Liver (tissue), 9 donors: Measurements from ENCODE around the gene OR8B8. TPM values are rescaled to one million over a fixed set of nuclear protein-coding genes. Genes with fewer than 3 reads are reported as not detected.

Source experiments
- DNase-seq: peaks from one replicate; pipeline ENCODE4 v3.0.0-alpha.2; 2017; ENCODE audit warnings: low spot score
- H3K27ac ChIP-seq, 2 donors: one replicate each; pipeline ENCODE4 v1.7.0; 2013; ENCODE audit warnings: inconsistent platforms in 2 of 2, low read length in 2 of 2, control low read depth in 1 of 2, low read depth in 1 of 2, mild to moderate bottlenecking in 1 of 2
- H3K27me3 ChIP-seq, 4 donors: one replicate each; pipeline versions ENCODE4 v1.6.1 to v1.7.0; 2013; ENCODE audit warnings: low read length in 3 of 4, inconsistent platforms in 1 of 4, mild to moderate bottlenecking in 1 of 4, moderate library complexity in 1 of 4; ENCODE audit not compliant: control insufficient read depth in 4 of 4, insufficient read depth in 4 of 4
- H3K36me3 ChIP-seq, 4 donors: one replicate each; pipeline versions ENCODE4 v1.6.1 to v1.7.0; 2013; ENCODE audit warnings: low read length in 3 of 4, mild to moderate bottlenecking in 3 of 4, low read depth in 1 of 4, moderate library complexity in 1 of 4; ENCODE audit not compliant: control insufficient read depth in 4 of 4, insufficient read depth in 3 of 4
- H3K4me1 ChIP-seq, 4 donors: one replicate each; pipeline versions ENCODE4 v1.6.1 to v1.7.0; 2013; ENCODE audit warnings: low read length in 3 of 4, mild to moderate bottlenecking in 3 of 4, moderate library complexity in 1 of 4; ENCODE audit not compliant: control insufficient read depth in 4 of 4, insufficient read depth in 4 of 4
- H3K4me3 ChIP-seq, 3 donors: one replicate each; pipeline versions ENCODE4 v1.6.1 to v1.7.0; 2013; ENCODE audit warnings: low read length in 3 of 3, control low read depth in 1 of 3, low read depth in 1 of 3, mild to moderate bottlenecking in 1 of 3
- H3K9ac ChIP-seq, 2 donors: one replicate each; pipeline ENCODE4 v1.7.0; 2013; ENCODE audit warnings: low read length in 2 of 2, mild to moderate bottlenecking in 2 of 2, moderate library complexity in 2 of 2, control low read depth in 1 of 2, low read depth in 1 of 2
- H3K9me3 ChIP-seq, 4 donors: one replicate each; pipeline versions ENCODE4 v1.6.1 to v1.7.0; 2013; ENCODE audit warnings: low read length in 3 of 4; ENCODE audit not compliant: control insufficient read depth in 4 of 4
- FOXA2 ChIP-seq: IDR thresholded peaks from 2 replicates; pipeline ENCODE4 v1.6.1; 2016; ENCODE audit warnings: antibody characterized with exemption
- GABPA ChIP-seq, 2 donors: IDR thresholded peaks in 1 of 2; conservative IDR thresholded peaks in 1 of 2; 2 replicates each; pipeline ENCODE4 v1.6.1; 2016; ENCODE audit warnings: antibody characterized with exemption in 2 of 2, mild to moderate bottlenecking in 1 of 2, moderate library complexity in 1 of 2
- HNF4A ChIP-seq, 2 donors: conservative IDR thresholded peaks; 2 replicates each; pipeline ENCODE4 v1.6.1; 2016; ENCODE audit warnings: antibody characterized with exemption in 2 of 2, mild to moderate bottlenecking in 2 of 2
- HNF4G ChIP-seq: IDR thresholded peaks from 2 replicates; pipeline ENCODE4 v1.6.1; 2016; ENCODE audit warnings: antibody characterized with exemption
- JUND ChIP-seq, 2 donors: IDR thresholded peaks; 2 replicates each; pipeline ENCODE4 v1.6.1; 2016; ENCODE audit warnings: antibody characterized with exemption in 2 of 2
- NR2F2 ChIP-seq: IDR thresholded peaks from 2 replicates; pipeline ENCODE4 v1.6.1; 2016; ENCODE audit warnings: antibody characterized with exemption
- RAD21 ChIP-seq, 2 donors: IDR thresholded peaks; 2 replicates each; pipeline ENCODE4 v1.6.1; 2016; ENCODE audit warnings: antibody characterized with exemption in 2 of 2, mild to moderate bottlenecking in 2 of 2
- RXRA ChIP-seq, 2 donors: IDR thresholded peaks; 2 replicates each; pipeline ENCODE4 v1.6.1; 2017 to 2018; ENCODE audit warnings: antibody characterized with exemption in 2 of 2, mild to moderate bottlenecking in 1 of 2
- TAF1 ChIP-seq: conservative IDR thresholded peaks from 2 replicates; pipeline ENCODE4 v1.6.1; 2016; ENCODE audit warnings: antibody characterized with exemption, mild to moderate bottlenecking
- YY1 ChIP-seq: IDR thresholded peaks from 2 replicates; pipeline ENCODE4 v1.6.1; 2016; ENCODE audit warnings: antibody characterized with exemption, mild to moderate bottlenecking
- WGBS: extraction: QIAGEN DNeasy Blood & Tissue Kit; methylation state at CpG from one replicate; pipeline ENCODE4 v1.1.7; 2013; 5-methylcytosine and 5-hydroxymethylcytosine counted together
- polyA plus RNA-seq, 2 donors: library from polyadenylated mRNA; stranded (reverse) in 1 of 2; unstranded in 1 of 2; fragments of 200-250 nt in 1 of 2; fragments of >200 nt in 1 of 2; fragmentation: Nextera tagmentation in 1 of 2; extraction: Ambion mirVana in 1 of 2; gene quantifications; one replicate each; pipeline versions ENCODE4 v1.2.1 to v1.2.3, GENCODE V29; 2013 to 2015
- total RNA-seq, 2 donors: library from RNA; depleted of rRNA; stranded (reverse); fragments of >200 nt; gene quantifications; one replicate each; pipeline ENCODE4 v1.2.3, GENCODE V29; 2014
- TF ChIP-seq, protein P1 (sequence below): IDR thresholded peaks from 2 replicates; pipeline ENCODE4 v1.6.1; 2016; ENCODE audit warnings: antibody characterized with exemption
- TF ChIP-seq, protein P2 (sequence below): IDR thresholded peaks from 2 replicates; pipeline ENCODE4 v1.6.1; 2016; ENCODE audit warnings: antibody characterized with exemption
- TF ChIP-seq, protein P3 (sequence below): fragments of 150-350 bp; IDR thresholded peaks from 2 replicates; pipeline ENCODE4 v1.5.1; 2017; ENCODE audit warnings: improper control_type of control experiment, low read depth, low read length; ENCODE audit not compliant: missing input control
- TF ChIP-seq, protein P4 (sequence below): IDR thresholded peaks from 2 replicates; pipeline ENCODE4 v1.6.1; 2016; ENCODE audit warnings: antibody characterized with exemption
- TF ChIP-seq, protein P5 (sequence below): IDR thresholded peaks from 2 replicates; pipeline ENCODE4 v1.6.1; 2016; ENCODE audit warnings: antibody characterized with exemption, mild to moderate bottlenecking
- donor health status: healthy.
- donor health status: healthy.
- donor health status: healthy.
- donor health status: healthy.
- donor health status: healthy.

OR8B8 gene
- total and polyA plus RNA-seq, 4 donors: not detected

DNA sequence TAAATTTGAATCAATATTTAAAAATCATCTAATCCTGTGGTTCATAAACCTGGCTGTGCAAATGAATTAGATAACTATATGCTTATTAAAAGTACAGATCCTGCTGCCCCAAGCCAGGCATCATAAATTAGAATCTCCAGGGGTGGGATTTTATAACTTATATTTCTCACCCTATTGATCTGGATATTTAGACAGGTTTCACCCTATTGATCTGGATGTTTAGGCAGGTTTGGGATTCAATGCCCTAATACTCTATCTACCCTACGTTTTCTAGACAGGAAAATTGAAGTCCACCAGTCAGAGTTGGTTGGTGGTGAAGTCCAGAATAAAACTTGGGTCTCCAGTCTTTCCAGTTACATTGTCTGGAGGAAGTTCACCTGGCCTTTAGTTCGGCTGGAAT, 2.6 kb downstream of the OR8B8 start:
- no peaks in the 10 kb centered on the region for H3K4me1 ChIP-seq
- no peaks in the 10 kb centered on the region for H3K36me3 ChIP-seq
- no peak overlapping the region for H3K27ac ChIP-seq
- no peaks in the 10 kb centered on the region for H3K27me3 ChIP-seq
- WGBS: 46% methylated on average over 2 of the region's 2 CpGs
- no peak overlapping the region for H3K9ac ChIP-seq
- no peak for DNase-seq
- no peaks in the 10 kb centered on the region for H3K9me3 ChIP-seq
- TF ChIP-seq, protein P1, sequence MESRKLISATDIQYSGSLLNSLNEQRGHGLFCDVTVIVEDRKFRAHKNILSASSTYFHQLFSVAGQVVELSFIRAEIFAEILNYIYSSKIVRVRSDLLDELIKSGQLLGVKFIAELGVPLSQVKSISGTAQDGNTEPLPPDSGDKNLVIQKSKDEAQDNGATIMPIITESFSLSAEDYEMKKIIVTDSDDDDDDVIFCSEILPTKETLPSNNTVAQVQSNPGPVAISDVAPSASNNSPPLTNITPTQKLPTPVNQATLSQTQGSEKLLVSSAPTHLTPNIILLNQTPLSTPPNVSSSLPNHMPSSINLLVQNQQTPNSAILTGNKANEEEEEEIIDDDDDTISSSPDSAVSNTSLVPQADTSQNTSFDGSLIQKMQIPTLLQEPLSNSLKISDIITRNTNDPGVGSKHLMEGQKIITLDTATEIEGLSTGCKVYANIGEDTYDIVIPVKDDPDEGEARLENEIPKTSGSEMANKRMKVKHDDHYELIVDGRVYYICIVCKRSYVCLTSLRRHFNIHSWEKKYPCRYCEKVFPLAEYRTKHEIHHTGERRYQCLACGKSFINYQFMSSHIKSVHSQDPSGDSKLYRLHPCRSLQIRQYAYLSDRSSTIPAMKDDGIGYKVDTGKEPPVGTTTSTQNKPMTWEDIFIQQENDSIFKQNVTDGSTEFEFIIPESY: no peak
- no peak for TF ChIP-seq RXRA (IDR thresholded peaks at IDR 0.05)
- TF ChIP-seq JUND (IDR thresholded peaks at IDR 0.05): no peak
- no peak for TF ChIP-seq GABPA (IDR thresholded peaks at IDR 0.05 in 1 of 2, conservative IDR thresholded peaks at IDR 0.05 in 1 of 2)
- TF ChIP-seq FOXA2: no peak
- no peak for TF ChIP-seq RAD21 (IDR thresholded peaks at IDR 0.05)
- TF ChIP-seq, protein P2, sequence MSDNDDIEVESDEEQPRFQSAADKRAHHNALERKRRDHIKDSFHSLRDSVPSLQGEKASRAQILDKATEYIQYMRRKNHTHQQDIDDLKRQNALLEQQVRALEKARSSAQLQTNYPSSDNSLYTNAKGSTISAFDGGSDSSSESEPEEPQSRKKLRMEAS: no peak
- no peak for TF ChIP-seq HNF4G
- TF ChIP-seq, protein P3, sequence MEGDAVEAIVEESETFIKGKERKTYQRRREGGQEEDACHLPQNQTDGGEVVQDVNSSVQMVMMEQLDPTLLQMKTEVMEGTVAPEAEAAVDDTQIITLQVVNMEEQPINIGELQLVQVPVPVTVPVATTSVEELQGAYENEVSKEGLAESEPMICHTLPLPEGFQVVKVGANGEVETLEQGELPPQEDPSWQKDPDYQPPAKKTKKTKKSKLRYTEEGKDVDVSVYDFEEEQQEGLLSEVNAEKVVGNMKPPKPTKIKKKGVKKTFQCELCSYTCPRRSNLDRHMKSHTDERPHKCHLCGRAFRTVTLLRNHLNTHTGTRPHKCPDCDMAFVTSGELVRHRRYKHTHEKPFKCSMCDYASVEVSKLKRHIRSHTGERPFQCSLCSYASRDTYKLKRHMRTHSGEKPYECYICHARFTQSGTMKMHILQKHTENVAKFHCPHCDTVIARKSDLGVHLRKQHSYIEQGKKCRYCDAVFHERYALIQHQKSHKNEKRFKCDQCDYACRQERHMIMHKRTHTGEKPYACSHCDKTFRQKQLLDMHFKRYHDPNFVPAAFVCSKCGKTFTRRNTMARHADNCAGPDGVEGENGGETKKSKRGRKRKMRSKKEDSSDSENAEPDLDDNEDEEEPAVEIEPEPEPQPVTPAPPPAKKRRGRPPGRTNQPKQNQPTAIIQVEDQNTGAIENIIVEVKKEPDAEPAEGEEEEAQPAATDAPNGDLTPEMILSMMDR: no peak
- TF ChIP-seq TAF1: no peak
- no peak for TF ChIP-seq NR2F2
- TF ChIP-seq, protein P4, sequence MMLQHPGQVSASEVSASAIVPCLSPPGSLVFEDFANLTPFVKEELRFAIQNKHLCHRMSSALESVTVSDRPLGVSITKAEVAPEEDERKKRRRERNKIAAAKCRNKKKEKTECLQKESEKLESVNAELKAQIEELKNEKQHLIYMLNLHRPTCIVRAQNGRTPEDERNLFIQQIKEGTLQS: no peak
- no peak for TF ChIP-seq YY1
- no peak for TF ChIP-seq HNF4A (conservative IDR thresholded peaks at IDR 0.05)
- no peak overlapping the region for H3K4me3 ChIP-seq

DNA sequence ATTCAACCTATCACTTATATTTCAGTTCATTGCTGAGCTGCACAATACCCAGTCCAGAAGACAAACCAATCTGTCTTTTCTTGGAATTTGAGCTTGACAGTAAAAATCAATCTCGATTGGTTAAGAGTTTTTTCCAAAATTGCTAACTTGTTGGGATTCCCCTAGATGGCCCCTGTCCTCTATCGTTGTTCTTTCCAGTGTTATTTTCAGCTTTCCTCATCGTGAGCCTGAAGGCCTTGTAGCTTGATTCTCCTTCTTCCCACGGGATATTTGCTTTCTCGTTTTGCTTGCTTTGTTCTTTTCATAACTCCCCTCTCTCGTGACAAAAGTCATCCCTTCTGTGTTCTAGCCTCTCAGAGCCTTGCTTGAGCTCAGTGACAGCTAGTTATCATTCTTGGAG, 3.1 kb downstream of the OR8B8 start:
- H3K27ac ChIP-seq: no peak overlapping the region
- H3K4me3 ChIP-seq: no peak overlapping the region
- no peak for DNase-seq
- TF ChIP-seq TAF1: no peak
- TF ChIP-seq, protein P1: no peak
- TF ChIP-seq, protein P5, sequence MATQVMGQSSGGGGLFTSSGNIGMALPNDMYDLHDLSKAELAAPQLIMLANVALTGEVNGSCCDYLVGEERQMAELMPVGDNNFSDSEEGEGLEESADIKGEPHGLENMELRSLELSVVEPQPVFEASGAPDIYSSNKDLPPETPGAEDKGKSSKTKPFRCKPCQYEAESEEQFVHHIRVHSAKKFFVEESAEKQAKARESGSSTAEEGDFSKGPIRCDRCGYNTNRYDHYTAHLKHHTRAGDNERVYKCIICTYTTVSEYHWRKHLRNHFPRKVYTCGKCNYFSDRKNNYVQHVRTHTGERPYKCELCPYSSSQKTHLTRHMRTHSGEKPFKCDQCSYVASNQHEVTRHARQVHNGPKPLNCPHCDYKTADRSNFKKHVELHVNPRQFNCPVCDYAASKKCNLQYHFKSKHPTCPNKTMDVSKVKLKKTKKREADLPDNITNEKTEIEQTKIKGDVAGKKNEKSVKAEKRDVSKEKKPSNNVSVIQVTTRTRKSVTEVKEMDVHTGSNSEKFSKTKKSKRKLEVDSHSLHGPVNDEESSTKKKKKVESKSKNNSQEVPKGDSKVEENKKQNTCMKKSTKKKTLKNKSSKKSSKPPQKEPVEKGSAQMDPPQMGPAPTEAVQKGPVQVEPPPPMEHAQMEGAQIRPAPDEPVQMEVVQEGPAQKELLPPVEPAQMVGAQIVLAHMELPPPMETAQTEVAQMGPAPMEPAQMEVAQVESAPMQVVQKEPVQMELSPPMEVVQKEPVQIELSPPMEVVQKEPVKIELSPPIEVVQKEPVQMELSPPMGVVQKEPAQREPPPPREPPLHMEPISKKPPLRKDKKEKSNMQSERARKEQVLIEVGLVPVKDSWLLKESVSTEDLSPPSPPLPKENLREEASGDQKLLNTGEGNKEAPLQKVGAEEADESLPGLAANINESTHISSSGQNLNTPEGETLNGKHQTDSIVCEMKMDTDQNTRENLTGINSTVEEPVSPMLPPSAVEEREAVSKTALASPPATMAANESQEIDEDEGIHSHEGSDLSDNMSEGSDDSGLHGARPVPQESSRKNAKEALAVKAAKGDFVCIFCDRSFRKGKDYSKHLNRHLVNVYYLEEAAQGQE: no peak
- no peak for TF ChIP-seq HNF4G
- TF ChIP-seq RAD21 (IDR thresholded peaks at IDR 0.05): peak in 1 of 2 donors; percentile 25
- no peak overlapping the region for H3K9ac ChIP-seq
- no peaks in the 10 kb centered on the region for H3K36me3 ChIP-seq
- H3K27me3 ChIP-seq: no peaks in the 10 kb centered on the region
- no peaks in the 10 kb centered on the region for H3K9me3 ChIP-seq
- no peaks in the 10 kb centered on the region for H3K4me1 ChIP-seq
- 36% methylated on average over 6 of the region's 6 CpGs for WGBS
